Tibial nerve (tissue), 4 donors: ENCODE results near the gene QKI. TPM values are rescaled to one million over a fixed set of nuclear protein-coding genes. Genes with fewer than 3 reads are reported as not detected.

ENCODE experiments used
- DNase-seq, 2 donors: peaks; one replicate each; pipeline ENCODE4 v3.0.0-alpha.2; 2019; ENCODE audit warnings: low spot score in 2 of 2
- H3K27ac ChIP-seq, 4 donors: fragments of 200-600 bp; sonication (generic) in 3 of 4; one replicate each; pipeline ENCODE4 v1.5.1; 2017 to 2019; ENCODE audit warnings: mild to moderate bottlenecking in 1 of 4
- H3K27me3 ChIP-seq, 2 donors: fragments of 200-600 bp; sonication (generic) in 1 of 2; one replicate each; pipeline versions ENCODE4 v1.5.1 to v1.6.0; 2017 to 2019
- H3K36me3 ChIP-seq, 3 donors: fragments of 200-600 bp; sonication (generic); one replicate each; pipeline ENCODE4 v1.5.1; 2018 to 2019
- H3K4me1 ChIP-seq, 4 donors: fragments of 200-600 bp; sonication (generic) in 3 of 4; one replicate each; pipeline ENCODE4 v1.5.1; 2017 to 2019
- H3K4me3 ChIP-seq, 4 donors: fragments of 200-600 bp; sonication (generic) in 3 of 4; one replicate each; pipeline ENCODE4 v1.5.1; 2017 to 2019; ENCODE audit warnings: mild to moderate bottlenecking in 1 of 4, moderate library complexity in 1 of 4
- H3K9me3 ChIP-seq, 4 donors: fragments of 200-600 bp; sonication (generic) in 3 of 4; one replicate each; pipeline ENCODE4 v1.5.1; 2017 to 2019
- EP300 ChIP-seq, 2 donors: sonication (generic); formaldehyde crosslinking; IDR thresholded peaks; one replicate each; pipeline ENCODE4 v1.6.1; 2017; ENCODE audit warnings: antibody characterized with exemption in 2 of 2, mild to moderate bottlenecking in 1 of 2
- POLR2A ChIP-seq, 2 donors: fragments of 450-650 bp; IDR thresholded peaks; one replicate each; pipeline ENCODE4 v1.6.1; 2017; ENCODE audit warnings: antibody characterized with exemption in 2 of 2, mild to moderate bottlenecking in 2 of 2, moderate library complexity in 2 of 2
- WGBS, 2 donors: methylation state at CpG; one replicate each; pipeline ENCODE4 v1.1.5; 2018; 5-methylcytosine and 5-hydroxymethylcytosine counted together
- total RNA-seq, 4 donors: library from RNA; depleted of rRNA; stranded (reverse); fragments of >200 nt; gene quantifications; one replicate each; pipeline ENCODE4 v1.1.0, GENCODE V29; 2016
- TF ChIP-seq, protein P1 (sequence below), 5 experiments: fragments of 200-600 bp in 3 of 5; fragments of 450-650 bp in 2 of 5; sonication (generic) in 3 of 5; IDR thresholded peaks; one replicate each; pipeline ENCODE4 v1.5.1; 2016 to 2019; ENCODE audit warnings: antibody characterized with exemption in 5 of 5, mild to moderate bottlenecking in 3 of 5, moderate library complexity in 2 of 5

The QKI gene
- total RNA-seq, 4 donors from 2014 or later, result 365 to 570 (median 511) TPM

DNA sequence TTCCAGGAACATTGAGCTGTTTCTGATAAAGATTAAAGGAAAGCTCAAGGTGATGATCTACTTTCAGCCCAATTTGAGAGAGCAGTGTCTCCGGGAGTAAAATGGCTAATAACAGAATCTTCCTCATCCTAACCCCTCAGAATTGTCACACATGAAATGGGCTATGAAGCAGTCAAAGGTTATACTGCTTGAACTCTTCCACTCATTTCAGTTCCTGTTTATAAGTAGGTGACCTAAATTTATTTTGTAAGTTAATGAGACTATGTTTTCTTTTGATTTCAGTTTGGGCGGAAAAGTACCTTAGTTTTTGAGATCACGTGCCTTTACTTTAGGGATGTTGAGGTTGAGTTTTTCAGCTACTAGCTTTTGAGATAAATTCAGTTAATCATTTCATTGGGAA, 47.2 kb downstream of the QKI start:
- H3K36me3 ChIP-seq, result peaks cover 0 to 7% (median 0%) of the 10 kb centered on the region in 3 donors
- H3K4me3 ChIP-seq, result no peak overlapping the region
- peaks cover 0 to 91% (median 44%) of the 10 kb centered on the region in 4 donors for H3K4me1 ChIP-seq
- H3K27ac ChIP-seq, result peak overlapping the region in 2 of 4 donors; percentile 61 to 74
- 49 to 57% methylated on average over 3 of the region's 3 CpGs for WGBS, 2 donors
- H3K9me3 ChIP-seq, result no peaks in the 10 kb centered on the region
- no peaks in the 10 kb centered on the region for H3K27me3 ChIP-seq
- no peak for DNase-seq
- no peak for TF ChIP-seq EP300 (IDR thresholded peaks at IDR 0.05)
- TF ChIP-seq POLR2A (IDR thresholded peaks at IDR 0.05), result no peak
- TF ChIP-seq, protein P1, sequence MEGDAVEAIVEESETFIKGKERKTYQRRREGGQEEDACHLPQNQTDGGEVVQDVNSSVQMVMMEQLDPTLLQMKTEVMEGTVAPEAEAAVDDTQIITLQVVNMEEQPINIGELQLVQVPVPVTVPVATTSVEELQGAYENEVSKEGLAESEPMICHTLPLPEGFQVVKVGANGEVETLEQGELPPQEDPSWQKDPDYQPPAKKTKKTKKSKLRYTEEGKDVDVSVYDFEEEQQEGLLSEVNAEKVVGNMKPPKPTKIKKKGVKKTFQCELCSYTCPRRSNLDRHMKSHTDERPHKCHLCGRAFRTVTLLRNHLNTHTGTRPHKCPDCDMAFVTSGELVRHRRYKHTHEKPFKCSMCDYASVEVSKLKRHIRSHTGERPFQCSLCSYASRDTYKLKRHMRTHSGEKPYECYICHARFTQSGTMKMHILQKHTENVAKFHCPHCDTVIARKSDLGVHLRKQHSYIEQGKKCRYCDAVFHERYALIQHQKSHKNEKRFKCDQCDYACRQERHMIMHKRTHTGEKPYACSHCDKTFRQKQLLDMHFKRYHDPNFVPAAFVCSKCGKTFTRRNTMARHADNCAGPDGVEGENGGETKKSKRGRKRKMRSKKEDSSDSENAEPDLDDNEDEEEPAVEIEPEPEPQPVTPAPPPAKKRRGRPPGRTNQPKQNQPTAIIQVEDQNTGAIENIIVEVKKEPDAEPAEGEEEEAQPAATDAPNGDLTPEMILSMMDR (IDR thresholded peaks at IDR 0.05), result no peak

- WGBS, 2 donors, result 65 to 72% methylated on average over 5 of the region's 5 CpGs
- H3K4me3 ChIP-seq, result no peak overlapping the region
- H3K9me3 ChIP-seq, result no peaks in the 10 kb centered on the region
- H3K4me1 ChIP-seq, result peaks cover 0 to 91% (median 42%) of the 10 kb centered on the region in 4 donors
- H3K27me3 ChIP-seq, result no peaks in the 10 kb centered on the region
- no peak overlapping the region for H3K27ac ChIP-seq
- no peak for DNase-seq
- H3K36me3 ChIP-seq, result peaks cover 0 to 3% (median 0%) of the 10 kb centered on the region in 3 donors
- TF ChIP-seq EP300 (IDR thresholded peaks at IDR 0.05) (no peak), POLR2A (IDR thresholded peaks at IDR 0.05) (no peak)
- TF ChIP-seq, protein P1 (IDR thresholded peaks at IDR 0.05), result no peak
These were observed 48.7 kb downstream of the QKI start for GRCh38 chr6:163463180-163463579.

- Histone ChIP-seq H3K27me3 (no peaks in the 10 kb centered on the region), H3K4me1 (peaks cover 0 to 91% (median 38%) of the 10 kb centered on the region in 4 donors), H3K4me3 (no peak overlapping the region), H3K36me3 (peaks cover 0 to 3% (median 0%) of the 10 kb centered on the region in 3 donors), H3K27ac (no peak overlapping the region), H3K9me3 (no peaks in the 10 kb centered on the region)
- TF ChIP-seq POLR2A (IDR thresholded peaks at IDR 0.05) (no peak), EP300 (IDR thresholded peaks at IDR 0.05) (no peak)
- TF ChIP-seq, protein P1 (IDR thresholded peaks at IDR 0.05), result no peak
- DNase-seq, result no peak
- WGBS, 2 donors, result 90 to 91% methylated on average over 1 of the region's 1 CpG
These were observed 49.3 kb downstream of the QKI start for GRCh38 chr6:163463795-163464194.

DNA sequence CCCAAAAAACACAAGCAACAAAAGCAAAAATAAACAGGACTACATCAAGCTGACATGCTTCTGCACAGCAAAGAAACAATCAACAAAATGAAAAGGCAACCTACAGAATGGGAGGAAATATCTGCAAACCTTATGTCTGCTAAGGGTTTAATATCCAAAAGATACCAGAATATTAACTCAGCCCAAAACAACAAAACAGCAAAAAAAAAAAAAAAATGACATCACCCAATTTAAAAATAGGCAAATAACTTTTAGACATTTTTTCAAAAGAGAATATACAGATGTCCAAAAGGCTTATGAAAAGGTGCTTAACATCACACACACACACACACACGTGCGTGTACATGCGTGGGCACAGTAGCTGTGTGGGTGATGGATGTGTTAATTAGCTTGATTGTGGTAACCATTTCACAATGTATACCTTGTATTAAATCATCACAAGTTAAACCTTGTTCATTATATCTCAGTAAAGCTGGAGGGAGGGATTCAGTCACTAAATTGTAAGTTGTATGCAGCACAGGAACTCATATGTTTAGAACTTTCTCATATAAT, 52.4 kb downstream of the QKI start:
- no peaks in the 10 kb centered on the region for H3K27me3 ChIP-seq
- 43 to 70% methylated on average over 3 of the region's 3 CpGs for WGBS, 2 donors
- TF ChIP-seq EP300 (IDR thresholded peaks at IDR 0.05), result peak in 1 of 2 donors; percentile 58
- TF ChIP-seq, protein P1 (IDR thresholded peaks at IDR 0.05), result no peak
- H3K27ac ChIP-seq, result peak overlapping the region in 2 of 4 donors; percentile 20 to 34
- H3K4me3 ChIP-seq, result no peak overlapping the region
- DNase-seq, result no peak
- H3K36me3 ChIP-seq, result peaks cover 0 to 17% (median 0%) of the 10 kb centered on the region in 3 donors
- peaks cover 0 to 15% (median 3%) of the 10 kb centered on the region in 4 donors for H3K9me3 ChIP-seq
- H3K4me1 ChIP-seq, result peaks cover 0 to 76% (median 15%) of the 10 kb centered on the region in 4 donors

DNA sequence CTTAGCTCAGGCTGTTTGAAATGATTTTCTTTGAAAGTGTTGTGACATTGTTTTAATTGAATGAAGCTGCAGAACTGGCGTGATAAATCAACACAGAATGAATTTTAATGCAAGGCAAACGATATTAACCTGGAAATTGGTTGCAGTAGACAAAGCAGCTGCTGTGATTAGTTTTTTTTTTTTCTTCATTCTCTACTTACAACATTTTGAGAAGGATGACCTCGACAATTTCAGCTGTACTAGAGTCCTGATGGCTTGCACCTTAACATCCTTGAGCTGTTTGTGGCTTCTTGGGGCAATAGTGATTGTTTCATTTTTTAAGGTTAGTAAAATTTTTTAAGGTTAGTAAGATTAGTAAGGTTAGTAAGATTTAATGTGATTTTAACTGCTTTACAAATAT, 54.2 kb downstream of the QKI start:
- Histone ChIP-seq H3K4me1 (peaks cover 0 to 71% (median 11%) of the 10 kb centered on the region in 4 donors), H3K9me3 (peaks cover 0 to 15% (median 3%) of the 10 kb centered on the region in 4 donors), H3K4me3 (no peak overlapping the region), H3K27me3 (no peaks in the 10 kb centered on the region), H3K36me3 (peaks cover 0 to 21% (median 0%) of the 10 kb centered on the region in 3 donors), H3K27ac (no peak overlapping the region)
- DNase-seq, result no peak
- TF ChIP-seq, protein P1 (IDR thresholded peaks at IDR 0.05), result no peak
- no peak for TF ChIP-seq POLR2A (IDR thresholded peaks at IDR 0.05)
- WGBS, 2 donors, result 39 to 43% methylated on average over 3 of the region's 3 CpGs
